HEK293T (cell line): Measurements from ENCODE around the gene TANC2.

Experiments
- CTCF ChIA-PET: fragments of 350-600 bp; formaldehyde crosslinking; extraction: SDS; loops from one replicate; lab custom pipeline; 2021; ENCODE audit warnings: antibody characterized with exemption, inconsistent platforms; lab: Yijun Ruan, JAX
- POLR2A ChIA-PET: fragments of 350-600 bp; formaldehyde crosslinking; extraction: SDS; loops from one replicate; lab custom pipeline; 2020; ENCODE audit warnings: antibody characterized with exemption, inconsistent platforms; lab: Yijun Ruan, JAX
- DNase-seq: peaks from one replicate; pipeline ENCODE4 v3.0.0; 2012; ENCODE audit warnings: mixed read lengths; ENCODE audit errors: extremely low spot score
- ARNT ChIP-seq: fragments of 450-650 bp; IDR thresholded peaks from 2 replicates; pipeline ENCODE4 v1.6.1; 2017; ENCODE audit warnings: mild to moderate bottlenecking
- BHLHE40 ChIP-seq: fragments of 450-650 bp; IDR thresholded peaks from 2 replicates; pipeline ENCODE4 v1.6.1; 2016; ENCODE audit warnings: mild to moderate bottlenecking, moderate library complexity, borderline replicate concordance
- CTBP1 ChIP-seq: fragments of 450-650 bp; IDR thresholded peaks from 2 replicates; pipeline ENCODE4 v1.6.1; 2016; ENCODE audit warnings: borderline replicate concordance
- ELF4 ChIP-seq: fragments of 450-650 bp; IDR thresholded peaks from 2 replicates; pipeline ENCODE4 v1.6.1; 2017; ENCODE audit warnings: antibody characterized with exemption
- FOXA1 ChIP-seq: fragments of 450-650 bp; IDR thresholded peaks from 2 replicates; pipeline ENCODE4 v1.6.1; 2016; ENCODE audit warnings: mild to moderate bottlenecking
- FOXK2 ChIP-seq: fragments of 450-650 bp; IDR thresholded peaks from 2 replicates; pipeline ENCODE4 v1.6.1; 2016; ENCODE audit warnings: mild to moderate bottlenecking
- FOXM1 ChIP-seq: fragments of 450-650 bp; IDR thresholded peaks from 2 replicates; pipeline ENCODE4 v1.6.1; 2017; ENCODE audit warnings: mild to moderate bottlenecking, borderline replicate concordance
- HDGF ChIP-seq: fragments of 450-650 bp; IDR thresholded peaks from 2 replicates; pipeline ENCODE4 v1.6.1; 2017; ENCODE audit warnings: antibody characterized with exemption, borderline replicate concordance
- L3MBTL2 ChIP-seq: fragments of 450-650 bp; conservative IDR thresholded peaks from 2 replicates; pipeline ENCODE4 v1.6.1; 2016; ENCODE audit warnings: mild to moderate bottlenecking
- LEF1 ChIP-seq: fragments of 450-650 bp; IDR thresholded peaks from 2 replicates; pipeline ENCODE4 v1.6.1; 2017; ENCODE audit warnings: mild to moderate bottlenecking, borderline replicate concordance
- NFRKB ChIP-seq: fragments of 450-650 bp; IDR thresholded peaks from 2 replicates; pipeline ENCODE4 v1.6.1; 2016; ENCODE audit warnings: mild to moderate bottlenecking, moderate library complexity
- SP1 ChIP-seq: fragments of 450-650 bp; IDR thresholded peaks from 2 replicates; pipeline ENCODE4 v1.6.1; 2017
- SUZ12 ChIP-seq: fragments of 450-650 bp; IDR thresholded peaks from 2 replicates; pipeline ENCODE4 v1.6.1; 2016; ENCODE audit warnings: mild to moderate bottlenecking
- TARDBP ChIP-seq: fragments of 450-650 bp; IDR thresholded peaks from 2 replicates; pipeline ENCODE4 v1.6.1; 2016
- ZNF384 ChIP-seq: fragments of 450-650 bp; IDR thresholded peaks from 2 replicates; pipeline ENCODE4 v1.6.1; 2016
- TF ChIP-seq, protein P1 (sequence below): fragments of 450-650 bp; IDR thresholded peaks from 2 replicates; pipeline ENCODE4 v1.6.1; 2016

The TANC2 gene

DNA sequence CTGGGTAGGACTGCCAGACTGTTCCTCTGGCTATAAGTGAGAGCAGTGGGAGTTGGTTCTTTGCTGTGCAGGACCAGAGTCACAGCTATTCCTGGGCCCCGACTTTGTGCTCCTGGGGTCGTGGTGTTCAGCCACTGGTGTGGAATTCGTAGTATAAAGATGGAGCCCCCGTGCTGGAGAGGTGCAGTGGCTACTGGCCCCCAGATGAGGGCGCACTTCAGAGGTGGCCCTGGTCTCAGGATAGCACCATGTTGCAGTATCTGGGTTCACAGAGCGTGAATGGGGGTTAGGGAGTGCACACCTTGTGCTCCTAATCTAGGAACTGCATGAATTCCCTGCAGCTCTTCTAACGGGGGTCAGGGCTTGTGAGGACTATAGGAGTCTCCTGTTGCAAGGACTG is 21.1 kb downstream of the TANC2 start:
- peak; percentile 50 for DNase-seq
- POLR2A ChIA-PET, result no interaction called here
- CTCF ChIA-PET, result interaction anchor here (1.3 to 1.8 kb wide), 2 partner anchors 8 to 9 kb away, joined by 3 to 9 read pairs; no protein-coding TSS in a partner anchor
- TF ChIP-seq LEF1, result no peak
- TF ChIP-seq BHLHE40, result no peak
- no peak for TF ChIP-seq FOXA1
- no peak for TF ChIP-seq TARDBP
- TF ChIP-seq ELF4, result no peak
- TF ChIP-seq HDGF, result no peak
- TF ChIP-seq ZNF384, result no peak
- no peak for TF ChIP-seq NFRKB
- TF ChIP-seq, protein P1, sequence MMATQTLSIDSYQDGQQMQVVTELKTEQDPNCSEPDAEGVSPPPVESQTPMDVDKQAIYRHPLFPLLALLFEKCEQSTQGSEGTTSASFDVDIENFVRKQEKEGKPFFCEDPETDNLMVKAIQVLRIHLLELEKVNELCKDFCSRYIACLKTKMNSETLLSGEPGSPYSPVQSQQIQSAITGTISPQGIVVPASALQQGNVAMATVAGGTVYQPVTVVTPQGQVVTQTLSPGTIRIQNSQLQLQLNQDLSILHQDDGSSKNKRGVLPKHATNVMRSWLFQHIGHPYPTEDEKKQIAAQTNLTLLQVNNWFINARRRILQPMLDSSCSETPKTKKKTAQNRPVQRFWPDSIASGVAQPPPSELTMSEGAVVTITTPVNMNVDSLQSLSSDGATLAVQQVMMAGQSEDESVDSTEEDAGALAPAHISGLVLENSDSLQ, result no peak
- no peak for TF ChIP-seq FOXK2
- TF ChIP-seq SUZ12, result no peak

DNA sequence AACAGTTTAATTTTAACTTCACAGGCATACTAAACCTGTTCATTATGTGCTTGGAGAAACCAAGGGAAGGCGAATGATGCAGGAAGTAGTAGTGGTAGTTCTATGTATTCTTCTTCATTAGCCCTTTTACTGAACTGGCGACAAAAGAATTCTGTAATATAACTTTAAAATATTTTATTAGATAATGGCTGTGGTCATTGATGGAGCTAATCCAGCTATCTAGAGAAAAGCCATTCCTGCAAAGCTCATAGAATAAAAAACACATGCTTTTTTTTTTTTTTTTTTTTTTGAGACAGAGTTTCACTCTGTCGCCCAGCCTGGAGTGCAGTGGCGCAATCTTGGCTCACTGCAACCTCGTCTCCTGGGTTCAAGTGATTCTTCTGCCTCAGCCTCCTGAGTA is 23.5 kb downstream of the TANC2 start:
- CTCF ChIA-PET, result no interaction called here
- TF ChIP-seq, protein P1, result no peak
- no peak for TF ChIP-seq BHLHE40
- TF ChIP-seq TARDBP, result no peak
- TF ChIP-seq HDGF, result no peak
- no peak for TF ChIP-seq SP1
- TF ChIP-seq ARNT, result no peak
- no peak for TF ChIP-seq FOXK2
- TF ChIP-seq LEF1, result no peak
- TF ChIP-seq FOXM1, result no peak
- no peak for TF ChIP-seq L3MBTL2
- TF ChIP-seq ZNF384, result no peak
- TF ChIP-seq SUZ12, result no peak
- no peak for TF ChIP-seq ELF4
- TF ChIP-seq FOXA1, result no peak
- no peak for TF ChIP-seq NFRKB
- TF ChIP-seq CTBP1, result no peak
- no peak for DNase-seq
- POLR2A ChIA-PET, result no interaction called here

DNA sequence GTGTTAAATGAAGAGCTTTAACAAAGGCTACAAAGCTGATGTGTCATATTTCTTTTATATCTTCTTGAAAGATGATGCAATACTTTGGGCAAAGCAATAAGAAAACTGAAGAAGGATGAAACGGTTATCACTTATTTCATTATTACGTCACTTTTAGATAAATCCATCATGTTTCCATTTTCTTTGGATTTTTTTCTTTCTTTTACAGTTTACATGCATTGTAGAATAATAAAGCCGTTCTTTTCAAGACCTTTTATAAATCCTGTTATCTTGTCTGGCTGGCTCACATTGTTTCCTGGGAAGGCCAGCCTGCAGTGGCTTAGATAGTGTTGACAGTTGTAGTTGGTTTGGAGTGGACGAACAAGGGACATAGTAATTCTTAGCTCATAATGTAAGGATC is 28.9 kb downstream of the TANC2 start:
- DNase-seq, result no peak
- ChIA-PET CTCF (interaction anchor here (0.6 to 1.8 kb wide), 5 partner anchors 8 to 412 kb away, joined by 3 to 11 read pairs (median 4); no protein-coding TSS in a partner anchor), POLR2A (no interaction called here)
- TF ChIP-seq NFRKB (no peak), FOXM1 (no peak), CTBP1 (no peak), HDGF (no peak), SP1 (no peak), FOXK2 (no peak), LEF1 (no peak), TARDBP (no peak), ZNF384 (no peak), ELF4 (no peak), L3MBTL2 (no peak), FOXA1 (no peak), SUZ12 (no peak)
- TF ChIP-seq, protein P1, result no peak

DNA sequence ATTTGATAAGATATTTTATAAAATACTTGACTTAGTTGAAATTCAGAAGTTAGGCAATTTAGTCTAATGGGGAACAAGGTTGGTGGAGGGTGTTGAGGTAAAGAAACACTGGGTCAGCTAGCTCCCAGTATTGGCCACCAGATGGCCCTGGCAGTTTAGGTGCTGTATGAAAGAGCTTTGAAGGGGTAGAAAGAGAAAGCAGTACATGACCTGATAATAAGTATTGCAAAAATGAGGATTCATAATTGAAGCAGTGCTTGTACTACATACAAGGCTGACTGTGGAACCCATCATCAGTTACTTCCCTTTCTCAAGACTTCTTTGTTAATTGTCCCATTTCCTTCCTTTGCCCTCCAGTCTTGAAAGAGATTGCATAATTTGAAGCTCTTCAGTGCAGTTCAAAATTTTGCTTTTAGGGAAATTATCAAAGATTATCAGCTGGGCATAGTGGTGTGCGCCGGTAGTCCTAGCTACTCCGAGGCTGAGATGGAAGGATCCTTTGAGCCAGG is 29.4 kb downstream of the TANC2 start:
- ChIA-PET CTCF (interaction anchor here (0.6 to 1.8 kb wide), 8 partner anchors 9 to 1127 kb away, joined by 3 to 11 read pairs (median 4); no protein-coding TSS in a partner anchor), POLR2A (no interaction called here)
- peak; percentile 45 for DNase-seq
- no peak for TF ChIP-seq ARNT
- TF ChIP-seq L3MBTL2, result no peak
- no peak for TF ChIP-seq SP1
- no peak for TF ChIP-seq CTBP1
- no peak for TF ChIP-seq HDGF
- TF ChIP-seq, protein P1, result no peak
- TF ChIP-seq FOXK2, result no peak

DNA sequence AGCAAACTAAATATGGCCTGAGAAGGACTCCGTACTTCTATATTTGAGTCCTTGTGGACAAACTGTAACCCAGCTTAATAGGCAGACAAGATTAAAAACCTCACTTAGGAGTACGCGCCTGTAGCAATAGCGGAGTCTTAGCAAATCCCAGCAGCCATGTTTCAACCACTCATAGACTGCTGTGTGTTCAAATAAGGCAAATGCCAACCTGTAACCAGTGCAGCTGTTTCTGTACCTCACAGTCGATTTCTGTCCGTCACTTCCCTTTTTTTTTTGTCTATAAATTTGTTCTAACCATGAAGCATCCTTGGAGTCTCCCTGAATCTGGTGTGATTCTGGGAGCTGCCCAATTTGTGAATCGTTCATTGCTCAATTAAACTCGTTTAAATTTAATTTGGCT is 30.2 kb downstream of the TANC2 start:
- ChIA-PET CTCF (interaction anchor here (0.6 to 1.8 kb wide), 5 partner anchors 9 to 376 kb away, joined by 3 to 9 read pairs (median 4); no protein-coding TSS in a partner anchor), POLR2A (no interaction called here)
- DNase-seq, result no peak
- TF ChIP-seq FOXK2 (no peak), BHLHE40 (no peak), SP1 (no peak), SUZ12 (no peak), FOXM1 (no peak), CTBP1 (no peak), ZNF384 (no peak), L3MBTL2 (no peak), ARNT (no peak), NFRKB (no peak), FOXA1 (no peak), TARDBP (no peak), LEF1 (no peak), ELF4 (no peak)
- TF ChIP-seq, protein P1, result no peak
